ENCODE data around the gene MAGI3. TPM values are rescaled to one million over a fixed set of nuclear protein-coding genes. Genes with fewer than 3 reads are reported as not detected.
"Not testable (repeated sequence)": the region's sequence is repeated elsewhere in the genome, so short reads cannot be mapped to it uniquely, and the experiment has no call there.

Gene MAGI3
- total and polyA plus RNA-seq, 2 of the 13 experiments (the other 11 are each of a cell fraction or from before 2014, with no cell fraction given), result 4.0 to 11.8 TPM

GRCh38 chr1:113567427-113567826 is 177.1 kb downstream of the MAGI3 start (continued):
- no peak for TF ChIP-seq ZBTB34 (CRISPR knock-in tag; IDR thresholded peaks at IDR 0.05)
- TF ChIP-seq ZNF580 (CRISPR knock-in tag; IDR thresholded peaks at IDR 0.05; ENCODE audit: borderline replicate concordance, low read depth), result no peak
- no peak for TF ChIP-seq RNF219 (CRISPR knock-in tag; IDR thresholded peaks at IDR 0.05)
- TF ChIP-seq ZNF292 (CRISPR knock-in tag; IDR thresholded peaks at IDR 0.05; ENCODE audit: borderline replicate concordance, low read depth), result no peak

GRCh38 chr1:113575744-113576260 is 185.5 kb downstream of the MAGI3 start:
- H4K20me1 ChIP-seq (ENCODE audit: insufficient read depth, low read length); H3K9ac ChIP-seq (ENCODE audit: insufficient read depth, low read depth, low read length); in situ Hi-C loops (cut with HindIII; ENCODE audit: extremely low pct_ligation_motif_present, low pct_unique_long_range_greater_than_20kb); DNase-seq (ENCODE audit: low spot score); H3K4me3 ChIP-seq (replicated peaks in 1 of 3; ENCODE audit: insufficient read depth in 1 of 3, low read depth in 2 of 3, low read length in 3 of 3); H3K27me3 ChIP-seq (ENCODE audit: control insufficient read depth in 1 of 2, insufficient read depth in 2 of 2, low read length in 2 of 2); ATAC-seq; H3K79me2 ChIP-seq (ENCODE audit: insufficient read depth, low read length); H2AFZ ChIP-seq (ENCODE audit: low read length); BruUV-seq (replicated peaks); POLR2A ChIA-PET; H3K4me2 ChIP-seq (ENCODE audit: low read depth, low read length); H3K9me3 ChIP-seq (ENCODE audit: low read length); FAIRE-seq; H3K36me3 ChIP-seq (replicated peaks in 1 of 2; ENCODE audit: control insufficient read depth in 1 of 2, insufficient read depth in 2 of 2, low read length in 2 of 2); intact Hi-C loops (cut with micrococcal nuclease; ENCODE audit: unreplicated experiment); H3K27ac ChIP-seq (ENCODE audit: extremely low read length, insufficient read depth, low read length); CTCF ChIA-PET (ENCODE audit: low intra/inter-chr PET ratio, low total read pairs): not testable (repeated sequence)
- peaks cover 21% of the 10 kb centered on the region for H3K4me1 ChIP-seq (ENCODE audit: insufficient read depth, low read length)
- WGBS (ENCODE audit: low lambda C conversion rate), result 76% methylated on average over 4 of the region's 6 CpGs
- peak; percentile 43; the same call in 1 of the 2 replicates for TF ChIP-seq HNF4A (CRISPR knock-in tag; IDR thresholded peaks at IDR 0.05)
- peak; percentile 81; the same call in 1 of the 2 replicates for TF ChIP-seq ZNF281 (CRISPR knock-in tag; IDR thresholded peaks at IDR 0.05; ENCODE audit: borderline replicate concordance)
